NCI-H1092 (cell line): ENCODE results near the gene MAFB.

ENCODE experiments used
- DNase-seq: peaks from one replicate; lab custom pipeline; 2025; lab: John Stamatoyannopoulos, UW

The MAFB gene

DNA sequence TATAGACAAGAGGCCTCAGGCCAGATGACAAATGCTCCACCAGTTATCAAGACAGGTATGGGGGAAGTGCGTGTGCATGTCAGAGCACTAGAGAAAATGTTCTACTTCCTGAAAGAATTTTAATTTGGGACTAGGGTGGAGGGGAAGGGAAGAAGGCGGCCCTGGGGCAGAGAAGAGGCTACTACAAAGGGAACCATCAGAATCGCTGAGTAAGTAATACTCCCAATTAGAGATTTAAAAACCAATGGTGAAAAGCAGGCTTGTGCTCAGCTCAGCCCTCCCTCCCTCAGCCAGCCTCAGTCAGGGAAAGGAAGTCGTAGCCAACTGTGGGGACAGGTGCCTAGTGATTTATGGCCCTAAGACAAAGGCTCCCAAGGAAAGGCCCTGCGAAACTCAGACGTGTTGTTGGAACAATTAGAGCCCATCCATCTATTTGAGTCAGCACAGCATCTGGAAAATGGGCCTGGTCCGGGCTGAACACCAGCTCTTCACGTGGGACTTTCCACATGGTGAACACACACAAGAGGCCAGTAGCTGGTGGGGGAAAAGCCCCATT, 15.0 kb upstream of the MAFB start:
- no peak for DNase-seq

DNA sequence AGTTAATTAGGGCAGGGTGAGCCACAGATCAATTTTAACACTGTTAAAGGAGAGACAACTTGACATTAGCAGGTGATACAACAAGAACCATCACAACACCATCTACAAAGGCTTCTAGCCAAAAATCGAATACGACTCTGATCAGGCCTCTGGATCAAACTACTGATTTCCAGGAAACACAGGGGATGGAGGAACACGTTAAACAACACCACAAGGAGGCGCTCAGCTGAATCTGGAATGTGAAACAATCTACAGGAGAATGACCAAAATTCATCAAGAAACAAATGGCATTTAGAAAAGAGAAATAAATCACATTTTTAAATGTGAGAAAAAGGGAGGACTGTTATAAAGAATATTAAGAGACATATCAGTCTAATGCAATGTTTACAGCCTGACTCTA, 13.5 kb upstream of the MAFB start:
- DNase-seq: no peak

DNA sequence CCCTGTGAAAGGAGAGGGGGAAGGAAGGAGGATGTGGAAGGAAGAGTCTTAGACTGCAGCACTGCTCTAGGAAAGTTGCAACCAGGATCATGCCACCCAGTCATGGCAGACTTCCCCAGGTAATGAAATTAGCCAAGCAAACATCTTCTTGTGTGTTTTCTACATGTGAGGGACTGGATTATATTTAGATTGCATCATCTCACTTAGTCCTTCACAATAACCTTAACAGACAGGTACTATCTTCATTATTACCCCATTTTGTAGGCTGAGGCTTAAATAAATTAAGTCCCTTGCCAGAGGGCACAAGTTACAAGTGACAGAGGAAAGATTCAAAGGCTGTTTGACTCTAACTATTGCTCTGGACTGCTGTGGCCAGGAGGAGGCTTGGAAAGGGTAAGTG, 9.7 kb upstream of the MAFB start:
- DNase-seq: no peak

DNA sequence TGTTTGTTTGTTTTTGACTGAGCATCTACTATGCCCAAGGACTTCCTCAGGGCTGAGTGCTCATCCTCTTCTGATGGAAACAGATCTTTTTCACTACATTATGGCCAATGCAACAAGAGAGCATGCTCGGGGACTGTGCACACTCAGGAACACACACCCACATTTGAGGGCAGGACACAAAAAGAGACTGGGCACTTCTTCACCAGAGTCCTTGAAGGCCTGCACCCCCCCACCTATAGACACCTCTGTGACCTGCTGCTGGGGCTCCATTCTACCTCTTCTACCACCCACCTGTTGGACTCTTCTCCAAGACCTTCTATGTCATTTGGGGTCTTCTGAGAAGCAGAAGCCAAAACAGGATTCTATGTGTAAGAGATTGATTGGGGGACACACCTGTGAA, 9.2 kb upstream of the MAFB start:
- DNase-seq: no peak

DNA sequence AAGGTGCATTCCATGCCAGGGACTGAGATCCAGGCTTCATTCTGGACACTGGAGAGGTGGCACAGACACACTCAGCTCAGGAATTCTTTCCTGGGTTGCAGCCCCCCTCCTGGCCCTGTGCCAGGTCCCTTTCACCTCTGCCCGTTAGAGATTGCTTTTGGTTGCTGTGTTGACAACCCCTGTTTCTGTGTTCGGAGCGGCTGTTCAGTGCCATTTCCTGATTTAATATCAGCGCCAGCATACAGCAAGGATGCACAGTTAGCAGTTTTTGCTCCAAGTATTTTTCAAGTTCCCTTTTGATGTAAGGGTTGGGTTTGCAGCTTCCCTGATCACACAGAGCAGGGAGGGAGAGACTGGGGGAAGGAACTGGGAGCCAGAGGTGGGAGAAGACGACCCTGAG, 8.5 kb upstream of the MAFB start:
- no peak for DNase-seq

DNA sequence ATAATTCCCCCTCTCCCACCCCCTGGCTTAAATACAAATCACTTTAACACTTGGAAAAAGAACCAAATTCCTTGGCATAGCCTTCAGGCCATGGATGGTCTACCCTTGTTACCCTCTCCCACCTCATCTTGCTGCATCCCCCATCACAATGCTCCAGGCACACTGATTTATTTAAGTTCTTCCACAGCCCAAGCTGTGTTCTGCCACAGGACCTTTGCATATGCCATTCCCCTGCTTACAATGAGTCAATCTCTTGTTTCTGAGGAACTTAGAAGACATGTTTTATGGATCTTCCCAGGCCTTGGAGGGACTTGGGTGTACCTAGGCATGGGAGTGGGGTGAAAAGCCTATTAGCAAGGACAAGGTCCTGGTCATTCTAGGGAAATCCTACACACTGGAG, 6.2 kb upstream of the MAFB start:
- no peak for DNase-seq

DNA sequence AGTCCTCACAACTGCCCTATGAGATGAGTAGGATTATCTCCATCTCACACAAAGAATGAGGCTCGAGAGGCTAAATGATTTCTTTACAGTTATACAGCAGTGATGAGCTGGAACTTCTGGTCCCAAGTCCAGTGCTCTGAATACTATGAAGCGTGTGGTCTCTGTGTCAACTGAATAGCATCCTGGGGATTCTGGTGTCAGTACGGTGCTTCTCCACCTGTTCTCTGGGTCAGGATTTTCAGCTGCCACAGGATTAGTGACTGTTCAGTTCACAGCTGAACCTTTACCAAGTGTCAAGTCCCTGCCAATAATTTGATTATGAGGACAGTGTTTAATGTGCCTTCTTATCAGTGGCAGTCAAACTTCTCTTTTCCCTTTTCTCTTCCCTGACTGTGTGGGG, 5.2 kb upstream of the MAFB start:
- DNase-seq: no peak

DNA sequence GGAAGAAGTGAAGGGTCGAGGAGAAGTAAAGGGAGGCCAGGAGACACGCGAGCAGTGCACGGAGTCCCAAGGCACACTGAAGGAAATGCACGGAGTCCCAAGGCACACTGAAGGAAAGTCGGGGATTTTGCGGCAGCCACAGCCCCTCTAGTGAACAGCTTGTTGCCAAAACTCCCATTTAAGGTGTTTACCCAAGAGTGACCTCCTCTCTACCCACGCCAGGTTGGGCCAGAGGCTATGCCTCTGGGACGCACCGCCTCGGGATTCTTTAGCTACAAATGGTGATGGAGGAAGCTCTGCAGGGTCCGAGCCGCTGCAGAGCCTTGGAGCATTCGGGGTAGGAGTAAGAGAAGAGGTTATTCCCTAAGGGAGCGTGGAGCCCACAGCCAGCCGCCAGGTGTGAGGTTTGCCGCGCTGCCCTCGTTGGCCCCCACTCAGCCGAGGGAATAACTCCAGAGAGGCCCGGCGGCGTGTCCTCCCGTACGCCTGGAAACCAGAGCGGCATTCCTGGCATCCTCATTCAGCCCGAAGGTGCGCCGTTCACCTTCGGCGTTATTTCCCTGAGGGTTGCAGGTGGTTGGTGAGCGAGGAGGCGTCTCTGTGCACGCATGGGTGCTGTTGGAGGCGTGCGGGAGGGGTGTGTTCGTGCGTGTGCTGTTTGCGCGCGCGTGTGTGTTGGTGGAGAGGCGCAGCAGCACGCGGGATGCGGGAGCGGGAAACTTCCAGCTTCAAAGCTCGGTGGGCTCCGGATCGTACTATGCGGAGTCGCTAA, 3.4 kb upstream of the MAFB start:
- DNase-seq: no peak

DNA sequence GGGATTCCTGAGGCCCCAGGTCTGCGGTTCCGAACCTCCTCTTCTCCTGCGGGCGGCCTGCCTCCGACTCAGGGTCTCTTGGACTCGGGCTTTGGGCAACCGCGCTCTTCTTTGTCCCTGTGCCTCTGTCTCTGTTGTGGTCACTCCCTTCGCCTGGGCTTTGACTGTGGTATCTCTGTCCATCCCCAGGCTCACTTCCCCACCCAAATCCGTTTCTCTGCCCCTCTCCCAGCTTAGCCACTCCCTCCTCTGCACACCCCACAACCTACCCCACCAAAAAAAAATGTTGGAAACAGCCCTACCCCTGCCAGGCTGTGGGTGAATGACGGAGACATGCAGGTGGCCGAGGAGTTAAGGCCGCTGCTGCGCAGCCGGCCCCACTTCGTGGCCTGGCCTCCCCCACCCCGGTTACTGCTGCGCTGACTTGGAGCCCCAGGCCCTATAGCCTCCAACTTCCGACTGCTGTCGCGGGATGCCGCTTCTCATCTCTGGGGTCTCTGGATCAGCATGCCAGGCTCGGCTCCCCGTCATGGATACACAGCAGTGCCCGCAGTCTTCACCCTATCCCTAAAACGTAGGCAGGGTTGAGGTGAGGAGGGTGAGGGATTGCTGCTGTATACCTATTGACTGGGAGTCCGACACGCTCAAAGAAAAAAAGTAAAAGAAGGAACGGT, 2.7 kb upstream of the MAFB start:
- DNase-seq: no peak

DNA sequence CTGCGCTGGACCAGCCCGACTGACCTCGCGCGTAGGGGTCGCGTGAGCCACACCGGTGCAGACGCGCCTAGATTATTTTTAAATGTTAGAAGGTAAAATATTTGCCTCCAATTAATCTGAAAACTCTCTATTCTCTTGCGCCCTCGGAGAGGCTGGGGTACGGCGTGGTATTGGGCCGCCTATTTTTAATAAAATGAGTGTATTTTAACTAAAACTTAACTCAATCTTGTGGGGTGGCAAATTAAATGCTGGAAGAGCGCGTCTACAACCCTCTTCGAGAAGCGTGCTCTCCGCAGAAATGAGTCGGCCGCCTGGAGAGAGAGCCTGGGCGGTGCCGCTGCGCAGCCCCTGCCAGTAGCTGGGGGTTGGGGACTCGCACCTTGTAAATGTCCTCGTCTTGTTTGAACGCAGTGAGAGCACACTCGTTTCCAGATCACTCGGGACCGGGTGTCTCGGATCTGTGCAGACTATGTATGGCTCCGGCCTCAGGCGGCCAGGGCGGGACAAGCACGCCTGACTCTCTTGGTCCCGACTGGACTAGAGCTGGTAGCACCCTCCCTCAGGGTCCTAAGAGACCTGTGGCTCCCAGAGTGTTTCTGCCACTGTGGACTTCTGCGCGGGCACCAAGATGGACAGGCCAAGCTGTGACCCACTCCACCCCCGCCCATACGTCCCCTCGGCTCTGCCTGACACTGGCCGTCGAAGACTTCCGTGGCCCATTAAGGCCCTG, 2.0 kb upstream of the MAFB start:
- DNase-seq: no peak

DNA sequence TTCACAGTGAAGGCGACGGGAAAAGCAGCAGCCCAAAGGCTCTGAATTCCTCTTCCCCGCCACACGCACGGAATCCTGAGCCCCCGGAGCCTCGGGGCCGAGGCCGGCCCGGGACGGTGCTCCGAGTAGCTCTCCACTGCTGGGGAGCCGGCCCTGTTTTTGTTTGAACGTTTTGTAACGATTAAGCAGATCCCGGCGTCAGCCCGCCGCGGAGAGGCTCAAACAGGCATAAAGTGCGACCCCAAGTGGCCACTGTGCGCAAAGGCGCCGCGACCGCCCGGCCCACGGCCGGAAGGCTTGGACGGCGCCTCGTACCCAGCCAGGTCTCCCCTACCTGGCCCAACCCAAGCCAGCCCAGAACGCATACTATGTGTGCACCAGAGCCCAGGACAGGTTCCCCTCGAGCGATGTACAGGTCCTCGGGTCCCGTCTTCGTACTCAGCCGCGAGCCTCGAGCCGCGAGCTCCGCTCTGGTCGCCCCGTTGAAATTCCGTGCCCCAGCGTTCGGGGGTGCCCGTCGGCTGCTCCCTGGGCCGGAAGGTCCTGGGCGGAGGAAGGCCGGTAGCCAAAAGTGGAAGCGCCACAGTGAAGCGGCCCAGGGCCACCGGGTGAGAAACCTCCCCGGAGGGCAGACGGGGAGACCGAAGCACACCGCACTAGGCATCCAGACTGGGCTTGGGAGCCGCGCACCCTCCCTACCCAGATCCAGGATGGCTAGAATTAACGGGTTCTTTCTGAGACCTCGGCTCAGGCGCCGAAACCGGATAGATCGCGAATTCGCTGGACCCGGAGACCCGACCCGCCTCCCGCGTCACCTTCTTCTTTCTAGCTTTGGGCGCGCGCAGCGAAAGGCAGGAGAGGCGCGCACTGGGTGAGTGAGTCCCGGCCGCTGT, 1.2 kb upstream of the MAFB start:
- DNase-seq: peak; percentile 82

DNA sequence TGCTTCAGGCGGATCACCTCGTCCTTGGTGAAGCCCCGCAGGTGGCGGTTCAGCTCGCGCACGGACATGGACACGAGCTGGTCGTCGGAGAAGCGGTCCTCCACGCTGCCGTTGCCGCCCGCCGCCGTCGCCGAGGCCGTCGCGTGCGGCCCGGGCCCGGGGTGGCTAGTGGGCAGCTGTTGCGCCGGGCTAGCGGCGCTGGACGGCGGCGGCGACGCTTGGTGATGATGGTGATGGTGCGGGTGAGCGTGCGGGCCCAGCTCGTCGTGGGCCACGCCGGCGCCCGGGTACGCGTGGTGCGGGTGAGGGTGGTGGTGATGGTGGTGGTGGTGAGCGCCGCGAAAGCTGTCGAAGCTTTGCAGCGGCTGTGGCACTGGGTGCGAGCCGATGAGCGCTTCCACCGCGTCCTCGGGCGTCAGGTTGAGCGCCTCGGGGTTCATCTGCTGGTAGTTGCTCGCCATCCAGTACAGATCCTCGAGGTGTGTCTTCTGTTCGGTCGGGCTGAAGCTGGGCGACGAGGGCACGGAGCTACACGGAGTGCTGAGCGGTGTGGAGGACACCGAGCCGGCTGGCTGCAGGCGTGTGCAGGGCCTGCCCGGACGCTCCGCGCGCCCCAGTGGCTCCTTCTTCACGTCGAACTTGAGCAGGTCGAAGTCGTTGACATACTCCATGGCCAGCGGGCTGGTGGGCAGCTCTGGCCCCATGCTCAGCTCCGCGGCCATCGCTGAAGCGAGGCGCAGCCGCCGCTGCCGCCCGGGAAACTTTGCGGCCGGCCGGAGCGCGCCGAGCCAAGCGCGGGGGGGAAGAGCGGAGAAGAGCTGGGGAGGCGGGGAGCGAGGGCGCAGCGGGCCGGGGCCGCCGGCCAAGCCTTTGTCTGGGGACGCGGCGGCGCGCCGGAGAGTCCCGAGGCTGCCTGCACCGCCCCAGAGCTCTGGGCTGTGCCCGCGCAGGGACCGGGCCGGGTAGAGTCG, 622 bp downstream of the MAFB start:
- DNase-seq: no peak

DNA sequence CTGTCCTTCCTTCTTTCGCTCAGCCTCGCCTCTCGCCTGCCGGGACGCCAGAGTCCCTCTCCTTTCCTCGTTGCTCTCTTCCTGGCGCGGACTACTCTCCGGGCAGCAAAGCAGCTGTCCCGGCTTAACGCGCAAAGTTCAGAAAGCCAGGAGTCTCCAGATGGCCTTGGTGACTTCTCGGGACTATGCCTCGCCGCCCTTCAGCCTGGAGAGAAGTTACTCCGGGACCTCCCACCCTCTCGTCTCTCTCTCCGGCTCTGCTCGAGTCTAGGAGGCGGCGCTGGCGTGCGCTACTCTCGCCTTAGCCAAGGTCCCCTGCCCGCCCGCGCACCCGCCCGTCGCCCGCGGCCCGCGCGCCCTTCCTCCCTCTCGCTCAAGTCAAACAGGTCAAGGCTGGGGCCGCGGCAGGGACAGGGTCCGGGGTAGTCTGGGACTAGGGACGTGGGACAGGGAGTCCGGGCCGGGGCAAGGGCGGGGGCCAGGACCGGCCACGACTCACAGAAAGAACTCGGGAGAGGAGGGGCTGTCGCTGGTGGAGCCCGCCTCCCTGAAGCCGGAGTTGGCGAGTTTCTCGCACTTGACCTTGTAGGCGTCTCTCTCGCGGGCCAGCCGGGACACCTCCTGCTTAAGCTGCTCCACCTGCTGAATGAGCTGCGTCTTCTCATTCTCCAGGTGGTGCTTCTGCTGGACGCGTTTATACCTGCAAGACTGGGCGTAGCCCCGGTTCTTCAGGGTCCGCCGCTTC, 1.5 kb downstream of the MAFB start:
- DNase-seq: no peak

DNA sequence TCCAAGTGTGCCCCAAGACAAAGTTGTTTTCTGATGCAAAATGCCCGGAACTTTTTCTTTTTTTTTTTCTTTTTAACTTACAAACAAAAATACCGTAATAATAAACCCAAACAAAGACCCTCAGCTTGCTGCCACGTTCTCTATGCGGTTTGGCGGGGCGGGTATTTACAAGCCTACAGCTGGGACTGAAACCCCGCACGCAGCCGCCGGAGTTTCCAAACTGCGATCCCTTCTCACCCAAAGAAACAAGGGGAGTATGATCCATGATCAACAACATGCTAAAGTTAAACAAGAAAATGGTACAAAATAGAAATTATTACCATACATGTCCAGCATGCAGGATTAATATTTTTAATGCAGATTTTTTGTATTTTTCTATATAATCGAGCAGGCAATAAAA, 2.1 kb downstream of the MAFB start:
- no peak for DNase-seq

DNA sequence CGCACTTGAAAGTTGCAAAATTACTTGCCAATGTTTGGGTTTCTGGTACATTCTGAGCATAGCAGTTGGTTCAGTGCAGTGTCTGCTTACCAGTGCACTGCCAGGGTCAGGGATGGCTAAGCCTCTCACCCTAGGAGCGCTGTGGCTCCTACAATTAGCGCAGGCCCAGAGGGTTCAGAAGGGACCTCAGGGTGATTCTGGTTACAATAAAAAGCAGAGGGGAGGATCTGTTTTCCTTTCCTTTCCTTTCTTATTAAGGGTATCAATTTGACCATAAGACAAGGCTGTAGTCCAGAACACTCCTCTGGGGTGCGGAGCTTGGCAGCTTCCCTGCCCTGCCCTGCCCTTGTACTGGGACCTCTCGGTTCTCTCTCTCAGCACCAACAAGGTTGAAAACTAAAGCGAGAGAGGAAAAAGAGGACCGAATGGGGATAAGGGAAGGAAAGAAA, 2.6 kb downstream of the MAFB start:
- no peak for DNase-seq

DNA sequence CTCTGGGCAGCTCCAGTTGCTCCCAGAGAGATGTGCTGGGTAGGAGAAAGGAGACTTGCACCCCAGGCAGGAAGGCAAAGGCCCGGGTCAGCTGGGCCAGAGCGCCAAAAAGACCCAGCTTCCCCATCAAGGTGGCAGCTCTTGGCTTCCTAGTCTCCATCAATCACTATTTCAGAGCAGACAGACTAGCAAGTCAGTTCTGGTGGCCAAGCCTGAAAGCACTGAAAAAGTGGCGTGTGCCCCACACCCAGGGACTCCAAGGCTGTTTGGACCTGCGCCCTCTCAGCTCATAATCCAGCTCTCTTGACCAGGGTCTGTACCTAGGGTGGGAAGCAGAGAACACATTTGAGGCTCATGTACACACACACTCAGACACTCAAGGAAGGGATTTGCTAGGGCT, 3.7 kb downstream of the MAFB start:
- no peak for DNase-seq

DNA sequence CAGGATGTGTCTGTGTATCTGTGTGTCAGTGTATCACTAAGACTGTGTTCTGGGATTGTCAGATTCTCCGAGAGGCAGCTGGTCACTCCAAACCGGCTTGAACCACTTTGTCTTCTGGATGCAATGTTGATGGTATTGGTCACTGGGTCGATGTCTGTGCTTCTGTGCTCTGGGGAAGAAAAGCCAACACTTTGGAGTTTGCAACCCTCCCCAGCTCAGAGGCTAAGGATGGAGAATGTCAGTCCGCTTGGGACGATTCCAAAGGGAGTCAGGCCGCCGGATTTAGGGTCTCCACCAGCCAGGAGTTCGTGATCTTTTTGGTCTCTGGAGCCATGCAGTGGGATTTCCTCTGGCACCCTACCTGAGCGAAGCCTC, 5.2 kb downstream of the MAFB start:
- no peak for DNase-seq

DNA sequence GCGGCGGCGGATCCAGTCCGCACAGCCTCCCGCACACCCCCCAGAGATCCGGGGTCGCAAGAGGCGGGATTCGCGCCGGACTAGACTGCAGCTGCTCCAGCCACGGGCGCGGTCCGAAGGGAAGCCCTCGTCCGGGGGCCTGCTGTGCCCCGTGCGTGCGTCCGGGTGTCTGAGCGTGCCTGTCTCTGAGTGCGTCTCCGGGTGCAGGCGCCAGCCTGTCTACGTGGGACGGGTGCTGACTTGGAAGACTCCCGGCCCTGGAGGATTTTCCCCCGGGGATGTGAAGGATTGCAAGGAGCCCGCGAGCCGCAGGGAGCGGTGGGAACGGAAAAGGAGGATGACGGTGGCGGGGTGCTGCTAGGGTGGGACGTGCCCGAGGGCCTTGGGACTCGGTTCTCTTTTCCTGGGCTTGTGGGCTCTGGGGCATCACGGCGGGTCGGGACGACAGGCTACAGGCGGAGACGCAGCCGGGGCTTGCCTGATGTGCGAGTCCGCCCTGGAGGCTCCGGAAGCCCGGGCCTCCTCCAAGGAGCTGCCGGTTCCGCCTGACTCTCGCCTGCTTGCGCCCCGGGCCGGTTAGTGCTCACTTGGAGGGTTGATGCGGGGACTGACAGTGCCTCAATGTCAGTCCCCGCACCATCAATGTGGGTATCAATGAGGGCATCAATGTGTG, 5.7 kb downstream of the MAFB start:
- no peak for DNase-seq
